Endothelial cell of umbilical vein (primary cell): ENCODE measurements around the gene PHKG2. TPM values are rescaled to one million over a fixed set of nuclear protein-coding genes. Genes with fewer than 3 reads are reported as not detected.

Source experiments
- BruUV-seq: library from RNA; stranded (reverse); fragments of 400-500 nt; replicated peaks from 2 replicates; lab custom pipeline; 2021; lab: Mats Ljungman, UMichigan
- CTCF ChIA-PET: fragments of 300-600, 350-600 bp; sonication (Branson Sonifier 250); formaldehyde crosslinking; loops from one replicate; lab custom pipeline; 2021; ENCODE audit warnings: antibody characterized with exemption, inconsistent platforms; lab: Charles Lee
- POLR2A ChIA-PET: fragments of 300-600, 350-600 bp; sonication (Branson Sonifier 250); formaldehyde crosslinking; loops from one replicate; lab custom pipeline; 2021; ENCODE audit warnings: antibody characterized with exemption, inconsistent platforms; lab: Charles Lee
- DNase-seq: peaks from one replicate; pipeline ENCODE4 v3.0.0-alpha.2; 2011; ENCODE audit warnings: low read depth, low spot score
- FAIRE-seq: peaks from 2 replicates; lab custom pipeline; 2011; peaks lifted over from hg19 to GRCh38; lab: Jason Lieb, UNC
- H2AFZ ChIP-seq: 2 replicates; pipeline ENCODE4 v1.6.0; 2012; ENCODE audit warnings: low read depth, low read length, control low read depth, inconsistent platforms
- H3K27ac ChIP-seq: 2 replicates; pipeline ENCODE4 v1.5.1; 2011; ENCODE audit warnings: low read depth, mild to moderate bottlenecking, control low read depth, low read length, moderate library complexity; ENCODE audit not compliant: insufficient read depth
- H3K27me3 ChIP-seq, 2 experiments: 2 replicates each; pipeline versions ENCODE4 v1.6.0 to v1.6.1; 2011; ENCODE audit warnings: low read length in 2 of 2, mixed read lengths in 1 of 2; ENCODE audit not compliant: control insufficient read depth in 2 of 2, insufficient read depth in 2 of 2
- H3K36me3 ChIP-seq, 2 experiments: 2 replicates in 1 of 2; 3 replicates in 1 of 2; pipeline ENCODE4 v1.5.1; 2011; ENCODE audit warnings: low read length in 2 of 2, mild to moderate bottlenecking in 1 of 2, moderate library complexity in 1 of 2; ENCODE audit not compliant: control insufficient read depth in 2 of 2, insufficient read depth in 2 of 2; ENCODE audit errors: extremely low read depth in 1 of 2
- H3K4me1 ChIP-seq: 3 replicates; pipeline ENCODE4 v1.5.1; 2011; ENCODE audit warnings: mild to moderate bottlenecking, low read length; ENCODE audit not compliant: control insufficient read depth, insufficient read depth; ENCODE audit errors: extremely low read depth
- H3K4me2 ChIP-seq: 2 replicates; pipeline ENCODE4 v1.6.1; 2011; ENCODE audit warnings: low read length, control low read depth, mixed read lengths; ENCODE audit not compliant: insufficient read depth
- H3K4me3 ChIP-seq, 3 experiments: fragments of 200-600 bp in 1 of 3; sonication (generic), shearing (Covaris generic) in 1 of 3; replicated peaks in 1 of 3; 2 replicates each; pipeline ENCODE4 v1.5.1; 2011 to 2016; ENCODE audit warnings: control low read depth in 3 of 3, low read length in 3 of 3, mild to moderate bottlenecking in 2 of 3, inconsistent platforms in 1 of 3, low read depth in 1 of 3, moderate library complexity in 1 of 3; ENCODE audit not compliant: insufficient read depth in 1 of 3
- H3K79me2 ChIP-seq: 2 replicates; pipeline ENCODE4 v1.6.0; 2012; ENCODE audit warnings: low read length, inconsistent platforms; ENCODE audit not compliant: control insufficient read depth, insufficient read depth
- H3K9ac ChIP-seq: replicated peaks from 2 replicates; pipeline ENCODE3; 2011; ENCODE audit warnings: low read length, control low read depth; ENCODE audit not compliant: insufficient read depth; ENCODE audit errors: extremely low read depth
- H3K9me1 ChIP-seq: replicated peaks from 3 replicates; pipeline ENCODE4 v1.6.0; 2011; ENCODE audit warnings: mild to moderate bottlenecking, low read length; ENCODE audit not compliant: control insufficient read depth, insufficient read depth; ENCODE audit errors: extremely low read depth
- H3K9me3 ChIP-seq: replicated peaks from 2 replicates; pipeline ENCODE4 v1.5.1; 2012; ENCODE audit warnings: low read length, inconsistent platforms; ENCODE audit not compliant: control insufficient read depth, insufficient read depth
- H4K20me1 ChIP-seq: replicated peaks from 2 replicates; pipeline ENCODE3; 2011; ENCODE audit warnings: mild to moderate bottlenecking, low read length; ENCODE audit not compliant: control insufficient read depth, insufficient read depth; ENCODE audit errors: extremely low read depth
- EZH2 ChIP-seq: IDR thresholded peaks from 2 replicates; pipeline ENCODE4 v1.6.1; 2012; ENCODE audit warnings: borderline replicate concordance, low read depth, mild to moderate bottlenecking, moderate library complexity, low read length, inconsistent platforms; ENCODE audit not compliant: severe bottlenecking
- FOS ChIP-seq: IDR thresholded peaks from 2 replicates; pipeline ENCODE4 v1.6.1; 2011; ENCODE audit warnings: mild to moderate bottlenecking, low read length, moderate library complexity, borderline replicate concordance; ENCODE audit not compliant: insufficient read depth
- GATA2 ChIP-seq: IDR thresholded peaks from 2 replicates; pipeline ENCODE4 v1.7.0; 2011; ENCODE audit warnings: low read depth, mild to moderate bottlenecking, moderate library complexity, mixed read lengths, low read length; ENCODE audit not compliant: insufficient read length, insufficient read depth
- JUN ChIP-seq: IDR thresholded peaks from 2 replicates; pipeline ENCODE4 v1.6.1; 2011; ENCODE audit warnings: borderline replicate concordance, low read depth; ENCODE audit not compliant: insufficient read length, insufficient read depth
- MAX ChIP-seq: IDR thresholded peaks from 2 replicates; pipeline ENCODE4 v1.6.1; 2011; ENCODE audit not compliant: insufficient read depth, insufficient read length
- MYC ChIP-seq: IDR thresholded peaks from one replicate; pipeline ENCODE4 v1.6.1; 2011; ENCODE audit warnings: mild to moderate bottlenecking, low read depth, low read length
- dilution Hi-C: fragments of 300-500 bp; cut with MboI; formaldehyde crosslinking; loops from one replicate; pipeline ENCODE4 v1.15.0; 2019; ENCODE audit warnings: low sequenced_read_pairs; ENCODE audit not compliant: extremely low pct_ligation_motif_present
- intact Hi-C: fragments of 100-400 bp; cut with micrococcal nuclease; formaldehyde crosslinking; loops from one replicate; pipeline ENCODE4 v1.10.0; 2022
- polyA plus RNA-seq, 4 experiments: library from polyadenylated mRNA; depleted of rRNA in 3 of 4; stranded (reverse) in 3 of 4; unstranded in 1 of 4; fragments of >200 nt; gene quantifications; 2 replicates each; pipeline versions ENCODE4 v1.2.1 to v1.2.3, GENCODE V29; 2011 to 2012; ENCODE audit warnings: missing spikeins in 1 of 4
- total RNA-seq: library from RNA; stranded (reverse); gene quantifications from 2 replicates; pipeline ENCODE4 v1.2.3, GENCODE V29; 2021
- TF ChIP-seq, protein P1 (sequence below), 2 donors: IDR thresholded peaks; 1 replicate in 1 of 2; 2 replicates in 1 of 2; pipeline ENCODE4 v1.5.1; 2011; ENCODE audit warnings: low read length in 2 of 2, mild to moderate bottlenecking in 2 of 2, moderate library complexity in 2 of 2, control low read depth in 1 of 2, inconsistent platforms in 1 of 2, low read depth in 1 of 2; ENCODE audit not compliant: insufficient read depth in 1 of 2; ENCODE audit errors: extremely low read depth in 1 of 2

The PHKG2 gene
- total and polyA plus RNA-seq, 2 donors (not counting 3 experiments of a cell fraction or from before 2014, with no cell fraction given): 33.0 to 48.8 TPM

- TF ChIP-seq EZH2: no peak
- TF ChIP-seq, protein P1, sequence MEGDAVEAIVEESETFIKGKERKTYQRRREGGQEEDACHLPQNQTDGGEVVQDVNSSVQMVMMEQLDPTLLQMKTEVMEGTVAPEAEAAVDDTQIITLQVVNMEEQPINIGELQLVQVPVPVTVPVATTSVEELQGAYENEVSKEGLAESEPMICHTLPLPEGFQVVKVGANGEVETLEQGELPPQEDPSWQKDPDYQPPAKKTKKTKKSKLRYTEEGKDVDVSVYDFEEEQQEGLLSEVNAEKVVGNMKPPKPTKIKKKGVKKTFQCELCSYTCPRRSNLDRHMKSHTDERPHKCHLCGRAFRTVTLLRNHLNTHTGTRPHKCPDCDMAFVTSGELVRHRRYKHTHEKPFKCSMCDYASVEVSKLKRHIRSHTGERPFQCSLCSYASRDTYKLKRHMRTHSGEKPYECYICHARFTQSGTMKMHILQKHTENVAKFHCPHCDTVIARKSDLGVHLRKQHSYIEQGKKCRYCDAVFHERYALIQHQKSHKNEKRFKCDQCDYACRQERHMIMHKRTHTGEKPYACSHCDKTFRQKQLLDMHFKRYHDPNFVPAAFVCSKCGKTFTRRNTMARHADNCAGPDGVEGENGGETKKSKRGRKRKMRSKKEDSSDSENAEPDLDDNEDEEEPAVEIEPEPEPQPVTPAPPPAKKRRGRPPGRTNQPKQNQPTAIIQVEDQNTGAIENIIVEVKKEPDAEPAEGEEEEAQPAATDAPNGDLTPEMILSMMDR (IDR thresholded peaks at IDR 0.05; ENCODE audit: extremely low read depth in 1 of 2, insufficient read depth in 1 of 2, low read depth in 1 of 2, low read length in 2 of 2): no peak
- TF ChIP-seq GATA2: no peak
- no peak for TF ChIP-seq MYC
- TF ChIP-seq FOS: no peak
- TF ChIP-seq JUN: no peak
- TF ChIP-seq MAX: no peak
- intact Hi-C loops: no loop called here
- no peak for DNase-seq
These were observed 10.2 kb upstream of the PHKG2 start for GRCh38 chr16:30737794-30738648.

More at GRCh38 chr16:30737794-30738648, 10.2 kb upstream of the PHKG2 start:
- peaks cover 20% of the 10 kb centered on the region for H3K4me1 ChIP-seq
- no peak overlapping the region for H3K4me2 ChIP-seq
- H3K9ac ChIP-seq: no peak overlapping the region
- H3K27ac ChIP-seq: no peak overlapping the region
- no peaks in the 10 kb centered on the region for H3K9me1 ChIP-seq
- no peaks in the 10 kb centered on the region for H3K27me3 ChIP-seq
- no peaks in the 10 kb centered on the region for H3K9me3 ChIP-seq
- dilution Hi-C loops: no loop called here
- BruUV-seq: TSS peak; percentile 26
- FAIRE-seq: no peak
- CTCF ChIA-PET: interaction anchor here (0.8 kb wide), 1 partner anchor 10 kb away, joined by 3 read pairs; the partner anchor contains the start of gene PHKG2
- no peak overlapping the region for H2AFZ ChIP-seq
- POLR2A ChIA-PET: interaction anchor here (0.6 kb wide), 1 partner anchor 14 kb away, joined by 3 read pairs; no protein-coding TSS in a partner anchor
- H3K4me3 ChIP-seq: no peak overlapping the region
- H4K20me1 ChIP-seq: no peaks in the 10 kb centered on the region
- H3K79me2 ChIP-seq: no peaks in the 10 kb centered on the region
- H3K36me3 ChIP-seq: peaks cover 19 to 51% of the 10 kb centered on the region in 2 experiments
